GM19397 (cell line): Measurements from ENCODE around the gene GAK.
"Not testable (repeated sequence)": the region's sequence is repeated elsewhere in the genome, so short reads cannot be mapped to it uniquely, and the experiment has no call there.

Experiments
- ATAC-seq: cut with Tn5 transposase; IDR thresholded peaks from one replicate; pipeline ENCODE4 v1.9.1; 2021; ENCODE audit warnings: mild to moderate bottlenecking, moderate library complexity; ENCODE audit not compliant: unreplicated experiment

GAK gene

GRCh38 chr4:821181-821591 is 110.9 kb downstream of the GAK start:
- no peak for ATAC-seq

GRCh38 chr4:820230-821172 is 111.6 kb downstream of the GAK start:
- no peak for ATAC-seq

GRCh38 chr4:819401-820229 is 112.5 kb downstream of the GAK start:
- no peak for ATAC-seq

GRCh38 chr4:818106-818921 is 113.8 kb downstream of the GAK start:
- ATAC-seq = no peak

GRCh38 chr4:815464-816146 is 116.5 kb downstream of the GAK start:
- no peak for ATAC-seq

GRCh38 chr4:814312-814850 is 117.7 kb downstream of the GAK start:
- no peak for ATAC-seq

GRCh38 chr4:813900-814299 is 118.2 kb downstream of the GAK start:
- ATAC-seq = no peak

- no peak for ATAC-seq
Observed at GRCh38 chr4:808860-809570, 123.1 kb downstream of the GAK start.

GRCh38 chr4:807792-808191 is 124.3 kb downstream of the GAK start:
- ATAC-seq = no peak

- not testable (repeated sequence) for ATAC-seq
Observed at GRCh38 chr4:806979-807378, 125.1 kb downstream of the GAK start.

GRCh38 chr4:804804-805203 is 127.3 kb downstream of the GAK start:
- ATAC-seq = no peak

GRCh38 chr4:803884-804283 is 128.2 kb downstream of the GAK start:
- no peak for ATAC-seq

GRCh38 chr4:801436-802124 is 130.5 kb downstream of the GAK start:
- ATAC-seq = no peak
